ENCODE measurements around the gene GCH1.

The GCH1 gene

DNA sequence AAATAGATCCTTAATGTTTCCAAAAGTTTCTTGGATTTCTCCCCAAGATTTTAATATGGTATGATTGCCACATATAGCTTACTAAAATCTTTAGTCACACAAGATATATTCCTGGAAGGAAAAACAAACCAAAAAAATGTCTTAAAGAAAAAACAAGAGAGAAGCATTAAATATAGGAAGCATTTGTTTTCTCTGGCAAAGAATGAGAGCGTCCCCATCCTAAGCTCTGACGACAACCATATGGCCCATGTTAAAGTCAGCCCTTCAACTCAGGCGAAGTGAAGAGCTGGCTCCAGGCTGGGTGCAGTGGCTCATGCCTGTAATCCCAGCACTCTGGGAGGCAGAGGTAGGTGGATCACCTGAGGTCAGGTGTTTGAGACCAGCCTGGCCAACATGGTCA, 35.6 kb downstream of the GCH1 start:
- no peak for DNase-seq (ENCODE audit: low read depth in 2 of 2)

GRCh38 chr14:54866588-54866987, 36.0 kb downstream of the GCH1 start:
- no peak for DNase-seq (ENCODE audit: low read depth in 2 of 2)

DNA sequence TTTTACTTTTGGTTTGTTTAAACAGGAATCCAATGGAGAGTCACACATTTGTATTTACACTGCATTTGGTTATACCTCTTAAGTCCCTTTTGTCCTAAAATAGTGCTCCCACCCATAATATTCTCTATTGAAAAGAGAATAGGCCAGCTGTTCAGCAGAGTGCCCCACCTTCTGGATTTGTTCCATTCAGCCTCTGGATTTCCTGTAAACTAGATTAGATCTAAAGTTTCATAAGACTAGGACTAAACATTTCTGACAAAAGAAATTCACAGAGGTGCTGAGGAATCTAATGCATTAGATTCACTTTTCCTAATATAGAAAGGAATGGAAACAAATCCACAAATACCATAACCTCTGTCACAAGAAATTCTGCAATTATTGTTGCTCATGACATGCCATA, 38.1 kb downstream of the GCH1 start:
- DNase-seq (ENCODE audit: low read depth in 2 of 2), result no peak

DNA sequence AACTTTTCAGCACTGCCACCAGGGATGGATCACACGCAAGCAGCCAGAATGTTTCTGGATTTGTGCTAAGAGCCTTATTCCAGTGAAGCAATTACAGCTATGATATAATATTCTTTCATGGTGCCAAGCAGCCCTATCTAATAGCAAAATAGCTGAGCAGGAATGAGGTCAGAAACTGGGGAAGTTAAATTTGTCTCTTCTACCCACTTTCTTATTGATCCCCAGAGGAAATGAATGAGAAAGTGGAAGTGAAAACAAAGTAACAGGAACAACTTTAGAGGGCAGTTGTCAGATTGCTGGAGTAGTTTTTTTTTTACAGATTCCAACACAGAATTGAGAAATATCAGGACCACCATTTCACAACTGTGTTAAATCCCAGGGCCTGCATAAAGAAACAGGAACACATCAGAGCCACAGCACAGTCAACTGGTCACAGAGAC, 44.8 kb downstream of the GCH1 start:
- no peak for DNase-seq (ENCODE audit: low read depth in 2 of 2)

DNA sequence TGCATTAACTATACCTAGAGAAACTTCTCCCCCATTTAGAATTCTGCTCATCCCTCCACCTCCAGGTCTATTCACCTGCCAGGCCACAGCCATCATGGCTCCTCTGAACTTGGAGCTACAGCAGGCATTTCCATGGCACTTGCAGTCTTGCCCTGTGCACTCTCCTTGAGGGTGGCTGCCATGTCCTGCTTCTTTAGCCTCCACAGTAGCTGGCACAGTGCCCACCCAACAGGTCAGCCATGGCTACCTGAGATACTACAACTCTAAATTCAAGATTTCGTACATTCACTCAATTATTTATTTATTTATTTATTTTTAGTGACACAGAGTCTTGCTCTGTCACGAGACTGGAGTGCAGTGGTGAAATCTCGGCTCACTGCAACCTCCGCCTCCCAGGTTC, 46.5 kb downstream of the GCH1 start:
- no peak for DNase-seq (ENCODE audit: low read depth in 2 of 2)

GRCh38 chr14:54854181-54854580, 48.4 kb downstream of the GCH1 start:
- DNase-seq (ENCODE audit: low read depth in 2 of 2), result no peak

- no peak for DNase-seq (ENCODE audit: low read depth in 2 of 2)
Observed at GRCh38 chr14:54853339-54853738, 49.3 kb downstream of the GCH1 start.

DNA sequence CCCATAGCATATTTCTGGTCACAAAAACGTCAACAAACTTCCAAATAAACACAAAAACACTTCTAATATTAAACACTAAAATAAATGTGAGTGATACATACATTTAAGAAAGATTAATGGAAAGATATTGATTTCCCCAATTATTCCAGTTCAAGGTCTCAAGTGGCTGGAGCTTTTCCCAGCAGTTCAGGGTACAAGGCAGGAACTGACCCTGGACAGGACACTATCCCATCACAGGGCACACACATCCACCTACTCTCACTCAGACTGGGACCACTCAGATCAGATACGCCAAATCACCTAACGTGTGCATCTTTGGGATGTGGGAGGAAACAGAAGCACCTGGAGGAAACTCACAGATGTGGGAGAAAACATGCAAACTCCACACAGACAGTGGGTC, 50.4 kb downstream of the GCH1 start:
- DNase-seq (ENCODE audit: low read depth in 2 of 2), result no peak

GRCh38 chr14:54848910-54849309, 53.7 kb downstream of the GCH1 start:
- DNase-seq (ENCODE audit: low read depth in 2 of 2), result no peak

DNA sequence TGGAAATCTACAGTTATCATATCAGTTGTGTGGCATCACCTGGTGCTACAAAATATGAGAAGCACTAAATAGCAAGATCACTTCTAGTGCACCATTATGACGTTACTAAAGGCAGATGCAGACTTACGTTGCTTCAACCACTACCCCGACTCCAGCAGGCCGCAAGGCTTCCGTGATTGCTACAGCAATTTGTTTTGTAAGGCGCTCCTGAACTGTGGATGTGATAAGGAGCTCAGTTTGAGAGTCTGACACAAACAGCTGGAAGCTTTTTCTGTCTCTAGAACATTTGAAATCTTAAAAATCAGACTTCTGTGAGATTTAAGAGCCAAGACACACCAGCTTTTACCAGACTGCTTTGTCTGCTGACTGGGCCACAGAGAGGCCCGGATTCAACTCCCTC, 57.0 kb downstream of the GCH1 start:
- DNase-seq (ENCODE audit: low read depth in 2 of 2), result no peak

DNA sequence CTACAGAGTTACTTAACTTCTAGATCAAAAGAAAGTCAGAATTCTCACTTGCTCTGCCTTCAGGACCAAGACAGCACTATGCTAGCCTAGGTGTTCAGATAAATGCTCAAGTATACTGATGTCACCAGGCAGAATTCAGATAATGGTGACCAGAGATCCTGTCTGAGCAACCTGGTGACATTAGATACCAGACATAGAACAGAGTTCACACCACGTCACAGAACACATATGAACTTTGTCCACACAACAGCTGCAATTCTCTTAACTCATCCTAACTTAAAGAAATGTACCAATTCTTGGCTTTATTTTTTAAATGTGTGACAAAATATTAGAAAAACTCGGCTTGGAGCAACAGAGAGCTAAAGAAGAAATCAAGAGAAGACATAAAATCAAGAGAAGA, 58.1 kb downstream of the GCH1 start:
- no peak for DNase-seq (ENCODE audit: low read depth in 2 of 2)

GRCh38 chr14:54840798-54841197, 61.8 kb downstream of the GCH1 start:
- DNase-seq (ENCODE audit: low read depth in 2 of 2), result no peak

- no peak for DNase-seq (ENCODE audit: low read depth in 2 of 2)
Observed at GRCh38 chr14:54840336-54840735, 62.3 kb downstream of the GCH1 start.

- DNase-seq (ENCODE audit: low read depth in 2 of 2), result no peak
Observed at GRCh38 chr14:54839701-54840119, 62.9 kb downstream of the GCH1 start.

DNA sequence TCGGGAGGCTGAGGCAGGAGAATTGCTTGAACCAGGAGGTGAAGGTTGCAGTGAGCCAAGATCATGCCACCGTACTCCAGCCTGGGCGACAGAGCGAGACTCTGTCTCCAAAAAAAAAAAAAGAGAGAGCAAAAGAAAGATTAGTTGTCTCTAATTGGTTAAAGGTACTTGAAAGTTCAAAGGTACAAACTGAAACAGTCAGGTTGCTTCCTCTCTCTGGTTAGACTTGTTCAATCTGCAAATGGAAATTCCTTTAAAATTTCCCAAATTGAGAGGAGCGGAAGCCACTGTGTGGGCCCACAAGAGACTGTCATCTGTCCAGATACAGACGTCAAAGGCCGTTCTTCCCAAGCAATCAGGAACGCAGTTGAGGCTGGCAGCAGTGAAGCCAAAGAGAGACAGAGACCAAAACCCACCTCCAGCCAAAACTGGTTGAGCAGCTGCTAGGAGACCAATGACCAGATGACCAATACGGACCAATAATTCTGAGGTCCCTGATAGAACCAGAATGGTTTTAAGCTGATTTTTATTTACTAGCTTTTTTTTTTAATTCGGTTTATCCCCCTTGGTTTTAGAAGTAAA, 63.6 kb downstream of the GCH1 start:
- DNase-seq (ENCODE audit: low read depth in 2 of 2), result no peak

DNA sequence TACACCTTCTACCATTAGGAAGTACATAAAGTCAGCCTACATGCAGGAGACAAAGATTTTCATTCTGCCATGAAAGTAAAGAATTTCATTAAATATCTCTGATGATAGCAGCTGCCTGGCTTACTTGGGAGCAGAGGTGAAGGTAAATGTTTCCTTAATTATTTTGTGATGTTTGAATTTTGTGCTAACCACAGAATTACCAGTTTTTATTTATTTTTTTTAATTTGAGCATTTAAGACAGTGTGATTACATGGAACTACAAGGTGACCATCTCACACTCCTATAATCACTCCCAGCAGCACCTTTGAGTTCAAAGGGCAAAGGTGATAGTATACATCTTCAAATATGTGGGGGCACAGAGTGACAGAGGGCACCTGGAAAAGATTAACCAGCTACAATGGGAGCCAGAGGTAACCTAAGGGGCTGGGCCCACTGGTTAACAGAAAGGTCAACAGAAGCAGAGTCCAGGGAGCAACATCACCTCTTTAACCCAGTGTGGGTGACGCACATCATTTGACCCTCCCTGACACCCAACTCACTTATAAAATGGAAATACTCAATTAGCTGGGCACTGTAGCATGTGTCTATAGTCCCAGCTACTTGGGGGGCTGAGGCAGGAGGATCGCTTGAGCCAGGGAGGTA, 65.0 kb downstream of the GCH1 start:
- no peak for DNase-seq (ENCODE audit: low read depth in 2 of 2)

DNA sequence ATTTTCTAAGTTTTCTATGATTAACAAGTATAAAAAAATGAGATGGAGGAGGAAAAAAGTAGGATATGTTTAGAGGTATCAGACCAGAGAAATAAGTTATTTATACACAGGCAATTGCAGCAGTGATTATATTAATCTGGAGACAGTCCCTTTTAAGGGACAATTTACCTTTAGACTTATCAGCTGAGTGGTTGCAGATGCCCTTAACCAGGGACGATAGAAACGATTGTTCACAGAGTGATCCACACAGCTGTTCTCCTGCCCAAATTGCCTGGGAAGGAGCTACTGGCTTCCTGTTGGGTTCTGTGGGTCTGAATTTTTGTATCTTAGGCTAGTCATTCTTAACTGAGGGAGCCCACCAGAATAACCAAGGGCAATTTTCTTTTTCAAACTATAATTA, 66.4 kb downstream of the GCH1 start:
- DNase-seq (ENCODE audit: low read depth in 2 of 2), result no peak

GRCh38 chr14:54834727-54835126, 67.9 kb downstream of the GCH1 start:
- DNase-seq (ENCODE audit: low read depth in 2 of 2), result no peak

GRCh38 chr14:54834081-54834480, 68.5 kb downstream of the GCH1 start:
- no peak for DNase-seq (ENCODE audit: low read depth in 2 of 2)

DNA sequence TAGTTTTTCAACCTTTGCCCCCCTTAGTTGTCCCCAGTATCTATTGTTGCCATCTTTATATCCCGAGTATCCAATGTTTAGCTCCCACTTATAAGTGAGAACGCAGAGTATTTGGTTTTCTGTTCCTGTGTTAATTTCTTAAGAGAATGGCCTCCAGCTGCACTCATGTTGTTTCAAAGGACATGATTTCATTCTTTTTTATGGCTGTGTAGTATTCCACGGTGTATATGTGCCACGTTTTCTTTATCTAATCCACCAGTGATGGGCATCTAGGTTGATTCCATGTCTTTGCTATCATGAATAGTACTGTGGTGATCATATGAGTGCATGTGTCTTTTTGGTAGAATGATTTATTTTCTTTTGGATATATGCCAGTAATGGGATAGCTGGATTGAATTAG, 72.0 kb downstream of the GCH1 start:
- DNase-seq (ENCODE audit: low read depth in 2 of 2), result no peak

- no peak for DNase-seq (ENCODE audit: low read depth in 2 of 2)
Observed at GRCh38 chr14:54829486-54830224, 73.0 kb downstream of the GCH1 start.

DNA sequence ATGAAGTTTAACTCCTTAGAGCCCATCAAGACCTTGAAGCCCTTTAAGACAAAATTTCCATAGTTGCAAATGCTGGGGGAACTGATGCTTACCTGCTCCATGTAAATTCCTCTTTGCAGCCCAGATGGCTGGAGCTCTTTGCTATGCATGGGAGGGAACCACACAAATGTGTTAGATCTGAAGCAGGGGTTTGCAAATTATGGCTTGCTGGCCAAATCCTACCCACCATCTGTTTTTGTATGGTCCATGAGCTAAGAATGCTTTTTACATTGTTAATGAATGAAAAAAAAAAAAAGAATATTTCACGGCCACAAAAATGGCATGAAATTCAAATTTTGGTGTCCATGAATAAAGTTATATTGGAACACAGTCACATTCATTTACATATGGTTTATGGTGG, 74.6 kb downstream of the GCH1 start:
- DNase-seq (ENCODE audit: low read depth in 2 of 2), result no peak
